Activated T-cell treated with anti-CD3 and anti-CD28 coated beads, Interleukin-2, amount 50 U/mL, for 48 hours (primary cell): ENCODE results near the gene VSIG10L.

ENCODE experiments used
- DNase-seq, 2 experiments: peaks; one replicate each; pipeline ENCODE4 v3.0.0-alpha.2; 2020

Gene VSIG10L

DNA sequence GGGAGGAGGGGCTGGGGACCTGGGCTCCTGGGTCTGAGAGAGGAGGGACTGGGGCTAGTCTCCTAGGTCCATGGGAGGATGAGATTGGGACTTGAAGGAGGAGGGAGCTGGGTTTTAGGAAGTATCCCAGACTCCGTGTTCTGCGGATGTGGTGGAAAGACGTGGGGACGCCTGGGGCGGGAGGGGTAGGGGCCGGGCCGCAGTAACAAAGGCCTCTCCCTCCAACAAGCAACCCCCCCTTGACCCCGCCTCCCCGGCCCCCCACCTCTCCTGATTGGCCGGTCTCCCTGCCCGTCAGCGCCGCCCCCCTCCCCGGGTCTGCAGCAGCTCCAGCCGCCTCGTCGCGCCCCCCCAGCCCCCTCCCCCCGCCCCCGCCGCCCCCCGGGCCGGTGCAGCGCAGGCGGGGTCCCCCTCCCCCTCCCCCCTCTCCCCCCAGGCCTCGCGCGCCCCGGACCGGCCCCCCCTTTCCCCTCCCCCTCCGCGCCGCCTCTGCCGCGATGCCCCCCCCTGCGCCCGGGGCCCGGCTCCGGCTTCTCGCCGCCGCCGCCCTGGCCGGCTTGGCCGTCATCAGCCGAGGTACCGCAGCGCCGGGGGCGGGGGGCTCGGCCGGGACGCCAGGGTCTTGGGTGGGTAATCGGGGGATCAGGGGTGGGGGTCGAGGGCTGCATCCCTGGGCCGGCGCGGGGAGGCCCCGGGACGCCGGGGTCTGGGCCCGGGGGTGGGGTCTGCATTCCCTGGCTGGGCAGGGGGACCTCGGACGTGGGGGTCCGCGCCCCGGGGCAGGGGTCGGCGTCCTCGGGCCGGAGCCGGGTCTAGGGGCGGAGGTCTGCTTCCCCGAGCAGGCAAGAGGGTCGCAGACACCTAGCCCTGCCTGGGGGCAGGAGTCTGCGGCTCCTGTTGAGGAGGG, 30.3 kb downstream of the VSIG10L start, which contains the start of gene IGLON5:
TSS of gene IGLON5 (plus strand) at position 294 of the 907 bp plus-strand sequence. CDS start at position 498, 204 bp downstream.
- no peak for DNase-seq

DNA sequence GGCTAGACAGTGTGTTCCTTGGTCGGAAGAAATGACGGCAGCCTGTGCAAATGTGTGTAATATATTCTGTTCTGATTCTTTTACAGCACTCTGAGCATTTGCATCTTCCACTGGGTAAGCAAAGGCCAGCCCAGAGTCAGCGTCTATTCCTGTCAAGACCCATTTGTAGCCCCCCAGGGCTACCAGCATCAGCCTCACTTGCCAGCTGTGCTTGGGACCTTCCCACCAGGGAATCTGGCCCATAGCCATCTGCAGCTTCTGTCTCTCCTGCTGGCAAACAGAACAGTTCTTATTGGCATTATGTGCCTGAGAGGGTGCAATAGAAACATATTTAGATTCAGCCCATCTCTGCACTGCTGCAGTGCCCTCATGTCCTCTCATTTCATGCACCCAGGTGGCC, 36.5 kb downstream of the VSIG10L start:
- no peak for DNase-seq

DNA sequence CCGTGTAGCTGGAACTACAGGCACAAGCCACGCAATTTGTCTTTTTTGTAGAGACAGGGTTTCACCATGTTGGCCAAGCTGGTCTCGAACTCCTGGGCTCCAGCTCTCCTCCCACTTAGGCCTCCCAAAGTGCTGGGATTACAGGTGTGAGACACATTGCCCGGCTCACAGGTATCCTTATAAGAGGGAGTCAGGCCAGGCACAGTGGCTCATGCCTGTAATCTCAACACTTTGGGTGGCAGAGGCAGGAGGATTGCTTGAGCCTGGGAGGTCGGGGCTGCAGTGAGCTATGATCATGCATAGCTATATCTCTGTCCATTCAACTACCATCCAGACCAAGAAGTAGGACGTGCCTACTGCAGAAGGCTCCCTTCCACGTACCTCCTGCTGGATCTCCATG, 40.7 kb downstream of the VSIG10L start:
- DNase-seq = no peak

DNA sequence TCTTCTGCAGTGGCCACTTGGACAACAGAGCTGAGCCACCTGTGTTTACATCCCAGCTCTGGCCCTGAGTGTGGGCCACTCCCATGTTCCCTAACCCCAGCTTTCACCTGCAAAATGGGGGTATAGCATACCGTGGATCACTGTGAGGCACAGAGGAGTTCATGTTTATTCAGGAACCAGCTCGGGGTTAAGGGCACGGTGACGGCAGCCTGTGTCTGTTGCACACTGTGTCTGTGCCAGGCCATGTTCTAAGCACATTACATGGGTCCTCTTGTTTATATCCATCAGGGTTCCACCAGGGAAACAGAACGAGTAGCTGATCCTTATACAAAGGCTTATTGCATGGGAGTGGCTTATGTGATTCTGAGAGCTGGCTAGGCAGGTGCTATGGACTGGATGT, 44.5 kb downstream of the VSIG10L start:
- DNase-seq = no peak

DNA sequence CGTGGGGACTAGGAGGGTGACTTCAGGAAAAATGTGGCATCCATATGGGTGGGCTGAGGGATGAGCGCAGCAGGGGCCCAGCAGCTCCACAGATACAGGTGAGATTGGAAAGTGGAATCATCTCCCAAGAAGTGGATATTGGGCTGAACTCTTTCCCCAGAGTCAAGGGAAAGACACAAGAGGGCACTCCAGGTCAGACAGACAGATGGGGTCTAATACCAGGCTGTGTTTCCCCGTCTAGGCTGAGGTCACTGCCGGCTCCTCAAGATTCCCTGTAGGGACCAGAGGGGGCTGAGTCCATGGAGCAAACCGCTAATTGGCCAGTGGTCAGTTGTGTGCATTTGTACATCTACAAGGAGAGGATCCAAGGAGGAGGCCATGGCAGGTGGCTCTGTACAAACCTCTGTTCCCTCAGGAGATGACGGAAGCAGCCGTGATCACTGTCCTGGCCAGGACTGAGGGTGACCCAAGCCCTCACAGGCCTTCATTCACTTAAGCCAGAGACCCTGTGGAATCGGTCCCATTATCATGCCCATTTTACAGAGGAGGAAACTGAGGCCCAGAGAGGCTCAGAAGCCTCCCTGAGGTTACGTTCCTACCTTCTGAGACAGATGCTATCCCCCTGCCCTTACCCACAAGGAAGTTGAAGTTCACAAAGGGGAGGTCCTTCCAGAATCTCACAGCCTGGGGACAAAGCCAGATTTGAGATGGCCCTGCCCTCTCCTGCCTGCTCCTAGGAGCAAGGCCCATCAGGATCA, 45.4 kb downstream of the VSIG10L start:
- DNase-seq = no peak

DNA sequence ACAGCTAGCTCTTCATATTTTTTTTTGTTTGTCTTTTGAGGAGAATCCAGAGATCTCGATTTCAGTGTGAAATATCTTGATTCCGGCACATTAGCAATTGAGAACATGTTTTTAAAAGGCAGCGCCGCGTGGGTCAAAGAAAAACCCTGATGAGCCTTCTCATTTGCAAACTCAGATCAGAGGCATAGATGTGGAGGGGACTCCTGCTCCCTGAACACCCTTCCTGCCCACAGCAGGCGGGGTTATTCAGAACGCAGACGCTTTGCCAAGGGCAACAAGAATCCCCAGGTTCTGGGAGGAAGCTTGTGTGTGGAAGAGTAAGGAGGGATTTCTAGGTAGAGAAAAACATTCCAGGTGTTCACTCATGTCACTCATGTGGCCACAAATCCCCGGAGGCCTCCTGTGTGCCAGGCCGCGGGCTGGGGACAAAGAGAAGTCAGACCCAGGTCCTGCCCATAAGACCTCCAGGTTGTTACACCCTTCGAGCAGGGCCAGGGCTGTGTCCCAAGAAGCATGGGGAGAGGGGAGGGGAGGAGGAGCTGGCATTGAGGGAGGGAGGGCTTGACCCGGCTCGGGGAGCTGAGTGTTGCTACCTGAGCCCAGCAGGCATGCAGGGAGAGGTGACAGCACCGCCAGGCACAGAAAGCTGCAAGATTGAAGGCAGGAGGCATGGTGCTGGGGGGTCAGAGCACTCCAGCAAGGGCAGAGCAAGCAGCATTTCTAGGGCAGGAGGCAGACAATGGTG, 46.4 kb downstream of the VSIG10L start:
- DNase-seq = no peak

DNA sequence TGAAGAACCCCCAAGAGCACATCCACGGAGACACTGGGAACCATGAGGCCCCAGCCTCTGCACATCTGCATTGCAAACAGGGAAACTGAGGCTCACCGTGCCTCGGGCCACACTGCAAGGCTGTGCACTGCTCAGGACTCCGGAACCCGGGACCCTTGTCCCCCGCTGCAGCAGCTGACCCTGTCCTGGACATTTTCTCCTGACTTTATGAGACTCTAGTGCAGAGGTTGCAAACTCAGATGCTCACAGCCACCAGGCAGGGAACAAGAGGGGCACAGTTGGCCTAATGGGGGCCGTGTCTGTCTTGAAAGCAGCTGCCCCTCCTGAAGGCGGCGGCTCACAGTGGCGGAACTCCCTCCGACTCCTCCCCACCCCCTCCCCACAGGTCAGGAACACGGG, 47.0 kb downstream of the VSIG10L start:
- DNase-seq = no peak

DNA sequence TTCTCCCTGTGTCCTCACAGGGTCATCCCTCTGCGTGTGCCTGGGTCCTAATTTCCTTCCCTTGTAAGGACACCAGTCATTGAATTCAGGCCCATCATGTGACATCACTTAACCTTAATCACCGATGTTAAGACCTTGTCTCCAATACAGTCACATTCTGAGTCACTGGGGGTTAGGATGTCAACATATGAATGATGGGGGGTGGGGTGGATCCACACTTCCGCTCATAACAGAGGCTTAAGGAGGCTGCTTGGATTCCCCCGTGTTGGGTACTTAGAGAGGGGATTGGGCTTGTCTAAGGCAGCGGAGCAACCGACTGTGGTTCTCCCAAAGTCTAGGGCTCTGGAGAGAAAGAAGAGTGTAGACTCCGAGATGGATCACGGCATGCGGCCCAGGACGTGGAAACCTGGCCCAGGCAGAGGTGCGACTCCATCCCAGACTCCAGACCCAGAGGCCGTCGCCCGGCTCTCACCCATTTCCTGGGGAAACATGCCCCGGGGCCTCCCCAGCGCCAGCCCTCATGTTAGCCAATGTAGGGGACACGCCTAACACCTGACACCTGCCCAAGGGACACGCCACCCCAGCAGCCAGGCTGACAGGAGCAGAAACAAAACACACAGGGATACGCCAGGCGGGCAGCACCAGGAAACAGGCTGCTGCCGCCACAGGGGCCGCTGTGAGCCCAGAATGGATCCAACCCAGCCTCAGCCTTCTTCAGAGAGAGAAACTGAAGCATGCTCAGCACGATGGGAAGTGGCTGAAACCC, 47.5 kb downstream of the VSIG10L start:
- no peak for DNase-seq

DNA sequence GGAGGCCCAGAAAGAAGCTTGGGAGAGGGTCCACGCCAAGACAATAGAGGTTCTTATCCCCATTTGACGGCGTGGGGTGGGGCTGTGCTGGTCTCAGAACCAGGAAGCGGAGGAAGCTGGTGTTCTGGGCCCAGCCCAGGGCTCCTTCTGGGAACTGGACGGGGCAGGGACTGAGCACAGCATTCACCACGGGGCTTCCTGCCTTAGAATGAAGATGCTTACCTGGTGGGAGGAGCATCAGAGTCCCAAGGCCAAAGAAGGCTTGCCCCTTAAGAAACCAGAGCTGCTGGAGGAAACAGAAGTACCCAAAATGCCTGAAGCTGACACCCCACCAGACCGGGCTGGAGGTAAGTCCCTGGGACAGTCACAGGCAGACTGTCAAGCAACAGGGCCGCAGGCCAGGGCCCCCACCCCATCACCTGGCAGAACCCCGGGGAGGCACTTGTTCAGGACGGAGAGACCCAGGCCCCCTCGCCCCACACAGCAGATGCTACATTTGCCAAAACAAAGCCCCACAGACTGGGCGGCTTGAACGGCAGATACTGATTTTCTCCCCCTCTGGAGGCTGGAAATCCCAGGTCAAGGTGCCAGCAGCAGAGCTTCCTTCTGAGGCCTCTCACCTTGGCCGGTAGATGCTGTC, 48.2 kb downstream of the VSIG10L start:
- DNase-seq = no peak

DNA sequence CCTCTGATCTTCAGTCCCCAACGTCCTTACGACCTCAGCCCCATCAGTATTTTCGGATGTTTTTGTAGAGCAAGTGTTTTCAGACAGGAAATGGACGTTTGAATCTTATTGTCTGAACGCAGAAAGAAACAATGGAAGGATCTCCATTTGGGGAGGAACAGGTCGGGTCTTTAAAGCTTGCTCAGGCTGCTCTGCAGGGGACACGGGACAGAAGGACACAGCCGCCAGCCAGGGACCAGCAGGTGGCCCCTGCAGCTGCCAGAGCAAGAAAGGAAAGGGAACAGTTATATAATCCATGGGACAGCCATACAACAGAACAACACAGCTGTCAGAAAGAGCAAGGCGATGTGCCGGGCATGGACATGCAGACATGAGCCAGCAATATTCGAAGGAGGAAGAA, 49.0 kb downstream of the VSIG10L start:
- no peak for DNase-seq

DNA sequence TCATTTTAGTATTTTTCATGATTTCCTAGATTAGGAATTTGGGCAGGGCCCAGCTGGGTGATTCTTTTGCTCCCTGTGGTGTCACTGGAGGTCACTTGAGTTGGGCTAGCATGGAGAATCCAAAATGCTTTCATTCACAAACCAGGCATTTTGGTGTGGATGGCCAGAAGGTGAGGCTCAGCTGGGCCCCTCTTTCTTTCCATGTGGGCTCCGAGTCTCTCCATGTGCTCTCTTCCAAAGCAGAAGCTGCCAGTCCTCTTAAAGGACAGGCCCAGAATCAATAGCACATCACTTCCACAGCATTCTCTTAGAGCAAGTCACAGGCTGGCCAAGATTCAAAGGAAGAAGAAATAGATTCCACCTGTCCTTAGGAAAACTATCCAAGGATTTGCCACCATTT, 52.3 kb downstream of the VSIG10L start:
- DNase-seq = no peak

DNA sequence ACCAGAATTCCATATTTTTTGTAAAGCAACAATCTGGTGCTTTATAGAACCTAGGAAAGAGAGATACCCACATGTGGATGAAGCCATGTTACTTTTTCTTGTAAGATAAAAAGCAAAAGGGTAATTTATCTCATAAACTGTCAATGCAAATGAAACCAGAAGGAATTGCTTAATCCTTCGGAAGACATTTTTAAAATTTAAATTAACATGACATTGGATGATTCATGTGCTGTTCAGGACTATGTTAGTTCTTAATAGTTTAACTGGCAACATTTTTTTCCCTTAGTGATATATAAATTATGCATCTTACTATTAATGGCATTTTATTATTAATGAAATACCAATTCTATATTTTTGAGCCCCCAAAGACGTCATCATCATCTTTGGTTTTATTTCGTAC, 56.3 kb downstream of the VSIG10L start:
- DNase-seq = no peak

DNA sequence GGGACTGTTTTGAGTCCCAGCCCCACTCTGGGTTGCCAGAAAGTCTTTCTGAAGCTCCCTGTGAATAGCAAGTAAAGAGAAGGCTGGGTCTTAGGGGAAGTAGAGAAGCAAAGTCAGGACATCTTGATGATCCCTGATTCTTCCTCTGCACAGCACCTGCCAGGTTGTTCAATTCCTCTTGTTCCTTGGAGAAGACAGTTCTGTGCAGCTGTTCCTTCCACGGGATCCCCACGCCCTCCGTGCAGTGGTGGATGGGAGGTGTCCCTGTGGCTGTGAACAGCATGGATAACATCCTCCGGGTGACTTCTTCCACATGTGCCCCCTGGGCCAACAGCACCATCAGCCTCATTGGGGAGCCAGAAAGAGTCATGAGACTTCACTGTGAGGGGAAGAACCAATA, 59.6 kb downstream of the VSIG10L start:
- no peak for DNase-seq
